Superior temporal gyrus (tissue), 1 donor: Measurements from ENCODE around the gene TBC1D9.

Experiments
- DNase-seq: peaks from one replicate; pipeline ENCODE4 v3.0.0-alpha.2; 2016; ENCODE audit errors: extremely low spot score

Gene TBC1D9

GRCh38 chr4:140617499-140618248, 138.5 kb downstream of the TBC1D9 start:
- no peak for DNase-seq

GRCh38 chr4:140615451-140615850, 140.7 kb downstream of the TBC1D9 start:
- DNase-seq, result no peak

GRCh38 chr4:140612357-140612756, 143.8 kb downstream of the TBC1D9 start:
- no peak for DNase-seq

GRCh38 chr4:140611854-140612253, 144.3 kb downstream of the TBC1D9 start:
- DNase-seq, result no peak

GRCh38 chr4:140609548-140610425, 146.4 kb downstream of the TBC1D9 start:
- peak; percentile 88 for DNase-seq

GRCh38 chr4:140607852-140608251, 148.3 kb downstream of the TBC1D9 start:
- DNase-seq, result no peak

GRCh38 chr4:140604544-140604943, 151.6 kb downstream of the TBC1D9 start:
- no peak for DNase-seq

- no peak for DNase-seq
These were observed 152.9 kb downstream of the TBC1D9 start for GRCh38 chr4:140603286-140603685.

GRCh38 chr4:140602714-140603113, 153.5 kb downstream of the TBC1D9 start:
- DNase-seq, result no peak

GRCh38 chr4:140600408-140600807, 155.8 kb downstream of the TBC1D9 start:
- DNase-seq, result no peak

GRCh38 chr4:140595065-140595464, 161.1 kb downstream of the TBC1D9 start:
- DNase-seq, result no peak

- DNase-seq, result no peak
These were observed 171.7 kb downstream of the TBC1D9 start for GRCh38 chr4:140584439-140584838.

- DNase-seq, result no peak
These were observed 175.1 kb downstream of the TBC1D9 start for GRCh38 chr4:140581078-140581477.

- no peak for DNase-seq
These were observed 176.9 kb downstream of the TBC1D9 start for GRCh38 chr4:140579278-140579677.

- DNase-seq, result no peak
These were observed 180.7 kb downstream of the TBC1D9 start for GRCh38 chr4:140575489-140575888.

- no peak for DNase-seq
These were observed 184.6 kb downstream of the TBC1D9 start for GRCh38 chr4:140571620-140572019.
